Activated CD4-positive, alpha-beta T cell treated with anti-CD3 and anti-CD28 coated beads, Interleukin-2, amount 50 U/mL, for 48 hours (primary cell): ENCODE measurements around the gene UVRAG.

Experiments used
- DNase-seq, 2 experiments: peaks; one replicate each; pipeline ENCODE4 v3.0.0-alpha.2; 2020

Gene UVRAG

GRCh38 chr11:75814677-75815344, at the start of gene UVRAG:
Gene UVRAG, plus strand, starts transcription at chr11:75815210. Its CDS starts 198 bp downstream, at chr11:75815408.
- DNase-seq, result peak; percentile 98 to 99

- DNase-seq, result no peak
These were observed 48.4 kb upstream of the UVRAG start for GRCh38 chr11:75766443-75767227.

GRCh38 chr11:75767228-75767572, 47.8 kb upstream of the UVRAG start:
- DNase-seq, result no peak

GRCh38 chr11:75767793-75768111, 47.3 kb upstream of the UVRAG start:
- no peak for DNase-seq

GRCh38 chr11:75768112-75768908, 46.7 kb upstream of the UVRAG start, which contains the start of gene DGAT2:
Gene DGAT2, plus strand, starts transcription at chr11:75768778. Its CDS starts 214 bp downstream, at chr11:75768992.
- peak; percentile 70 to 75 for DNase-seq

GRCh38 chr11:75768909-75769771, 45.9 kb upstream of the UVRAG start:
- no peak for DNase-seq

GRCh38 chr11:75770102-75770501, 44.9 kb upstream of the UVRAG start:
- DNase-seq, result no peak

- DNase-seq, result no peak
These were observed 43.2 kb upstream of the UVRAG start for GRCh38 chr11:75771646-75772410.

GRCh38 chr11:75773595-75774353, 41.2 kb upstream of the UVRAG start:
- peak in 1 of 2 experiments; percentile 10 for DNase-seq

- DNase-seq, result no peak
These were observed 40.0 kb upstream of the UVRAG start for GRCh38 chr11:75775056-75775455.

GRCh38 chr11:75776546-75776945, 38.5 kb upstream of the UVRAG start:
- DNase-seq, result no peak

- DNase-seq, result no peak
These were observed 37.4 kb upstream of the UVRAG start for GRCh38 chr11:75777461-75778110.

- no peak for DNase-seq
These were observed 36.0 kb upstream of the UVRAG start for GRCh38 chr11:75778962-75779361.

- no peak for DNase-seq
These were observed 35.0 kb upstream of the UVRAG start for GRCh38 chr11:75779960-75780359.

GRCh38 chr11:75780888-75781287, 34.1 kb upstream of the UVRAG start:
- no peak for DNase-seq

- no peak for DNase-seq
These were observed 33.7 kb upstream of the UVRAG start for GRCh38 chr11:75781296-75781695.

GRCh38 chr11:75781831-75782230, 33.2 kb upstream of the UVRAG start:
- no peak for DNase-seq

- DNase-seq, result no peak
These were observed 32.3 kb upstream of the UVRAG start for GRCh38 chr11:75782540-75783263.

GRCh38 chr11:75783416-75784084, 31.5 kb upstream of the UVRAG start:
- DNase-seq, result no peak
